ENCODE measurements around the gene CNTNAP5. TPM values are rescaled to one million over a fixed set of nuclear protein-coding genes. Genes with fewer than 3 reads are reported as not detected.

CNTNAP5 gene
- total RNA-seq, 1 donor from 2014 or later, result not detected

DNA sequence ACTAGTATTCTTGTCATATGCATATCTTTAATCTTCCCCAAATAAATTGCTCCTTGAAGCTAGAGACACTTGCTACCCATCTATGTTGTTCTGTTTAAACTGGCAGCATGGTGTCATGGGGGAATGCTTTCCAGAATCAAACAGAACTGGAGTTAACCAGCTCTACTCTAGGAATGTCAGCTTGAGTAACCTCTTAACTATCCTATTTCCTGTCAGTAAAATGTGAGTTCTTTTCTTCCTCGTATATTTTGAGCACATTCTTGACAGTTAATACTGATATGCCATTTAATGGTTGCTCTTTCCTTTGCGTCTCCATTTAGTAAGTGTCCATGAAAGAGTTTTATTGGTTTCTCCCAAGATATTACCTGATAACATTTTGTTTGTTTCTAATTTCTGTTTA lies 23.0 kb downstream of the CNTNAP5 start:
- no peak for DNase-seq (ENCODE audit: low read depth)
- FAIRE-seq, result no peak
- Histone ChIP-seq H3K36me3 (ENCODE audit: control insufficient read depth, insufficient read depth, low read length) (no peaks in the 10 kb centered on the region), H3K27me3 (ENCODE audit: control insufficient read depth, insufficient read depth, low read length) (no peaks in the 10 kb centered on the region), H3K4me3 (ENCODE audit: low read depth, low read length) (no peak overlapping the region)
- TF ChIP-seq CTCF (IDR thresholded peaks at IDR 0.05; ENCODE audit: insufficient read depth, low read length, severe bottlenecking), result no peak

GRCh38 chr2:124048664-124049063 lies 23.6 kb downstream of the CNTNAP5 start:
- H3K36me3 ChIP-seq (ENCODE audit: control insufficient read depth, insufficient read depth, low read length), result no peaks in the 10 kb centered on the region
- no peak overlapping the region for H3K4me3 ChIP-seq (ENCODE audit: low read depth, low read length)
- TF ChIP-seq CTCF (IDR thresholded peaks at IDR 0.05; ENCODE audit: insufficient read depth, low read length, severe bottlenecking), result no peak
- DNase-seq (ENCODE audit: low read depth) (no peak), FAIRE-seq (no peak)
- no peaks in the 10 kb centered on the region for H3K27me3 ChIP-seq (ENCODE audit: control insufficient read depth, insufficient read depth, low read length)

GRCh38 chr2:124049136-124049535 lies 24.0 kb downstream of the CNTNAP5 start:
- DNase-seq (ENCODE audit: low read depth), result no peak
- H3K36me3 ChIP-seq (ENCODE audit: control insufficient read depth, insufficient read depth, low read length), result no peaks in the 10 kb centered on the region
- H3K4me3 ChIP-seq (ENCODE audit: low read depth, low read length), result no peak overlapping the region
- no peak for FAIRE-seq
- H3K27me3 ChIP-seq (ENCODE audit: control insufficient read depth, insufficient read depth, low read length), result no peaks in the 10 kb centered on the region
- no peak for TF ChIP-seq CTCF (IDR thresholded peaks at IDR 0.05; ENCODE audit: insufficient read depth, low read length, severe bottlenecking)

GRCh38 chr2:124050833-124051497 lies 25.9 kb downstream of the CNTNAP5 start:
- no peak for TF ChIP-seq CTCF (IDR thresholded peaks at IDR 0.05; ENCODE audit: insufficient read depth, low read length, severe bottlenecking)
- Histone ChIP-seq H3K27me3 (ENCODE audit: control insufficient read depth, insufficient read depth, low read length) (no peaks in the 10 kb centered on the region), H3K36me3 (ENCODE audit: control insufficient read depth, insufficient read depth, low read length) (no peaks in the 10 kb centered on the region), H3K4me3 (ENCODE audit: low read depth, low read length) (no peak overlapping the region)
- DNase-seq (ENCODE audit: low read depth), result no peak
- no peak for FAIRE-seq

GRCh38 chr2:124053796-124054195 lies 28.7 kb downstream of the CNTNAP5 start:
- no peak for FAIRE-seq

More at GRCh38 chr2:124053796-124054195, 28.7 kb downstream of the CNTNAP5 start:
- DNase-seq (ENCODE audit: low read depth), result no peak
- TF ChIP-seq CTCF (IDR thresholded peaks at IDR 0.05; ENCODE audit: insufficient read depth, low read length, severe bottlenecking), result no peak
- H3K4me3 ChIP-seq (ENCODE audit: low read depth, low read length), result no peak overlapping the region
- no peaks in the 10 kb centered on the region for H3K27me3 ChIP-seq (ENCODE audit: control insufficient read depth, insufficient read depth, low read length)
- no peaks in the 10 kb centered on the region for H3K36me3 ChIP-seq (ENCODE audit: control insufficient read depth, insufficient read depth, low read length)

Measured in bronchial epithelial cell (primary cell).